ENCODE data around the gene HNRNPDL.

DNA sequence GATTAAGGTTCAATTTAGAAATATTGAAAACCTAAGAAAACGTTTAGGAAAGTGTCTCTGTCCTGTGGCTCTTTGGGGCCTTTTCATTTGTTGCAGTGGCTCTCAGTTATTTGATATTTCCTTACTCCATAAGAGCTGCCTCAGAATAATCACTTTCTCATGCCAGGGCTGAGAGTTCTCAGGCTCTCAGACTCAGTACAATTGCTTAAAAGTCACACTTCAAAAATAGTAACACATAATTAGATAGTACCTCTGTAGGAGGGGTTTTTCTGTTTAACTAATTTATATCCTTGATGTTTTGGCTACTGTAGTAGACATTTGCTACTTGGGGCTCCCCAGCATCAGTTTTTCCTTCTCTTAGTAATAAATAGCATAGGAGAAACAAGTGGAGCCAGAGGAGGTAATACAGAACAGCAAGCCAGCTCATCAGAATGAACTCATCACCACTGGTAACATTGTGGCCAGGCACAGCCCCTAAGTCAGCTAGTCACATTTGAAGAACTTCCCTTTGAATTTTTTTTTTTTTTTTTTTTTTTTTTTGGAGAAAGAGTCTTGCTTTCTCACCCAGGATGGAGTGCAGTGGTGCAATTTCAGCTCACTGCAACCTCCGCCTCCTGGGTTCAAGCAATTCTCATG, 48.5 kb downstream of the HNRNPDL start:
- no peak for TF ChIP-seq TRIM24 (CRISPR knock-in tag; IDR thresholded peaks at IDR 0.05)
- TF ChIP-seq, protein P1, sequence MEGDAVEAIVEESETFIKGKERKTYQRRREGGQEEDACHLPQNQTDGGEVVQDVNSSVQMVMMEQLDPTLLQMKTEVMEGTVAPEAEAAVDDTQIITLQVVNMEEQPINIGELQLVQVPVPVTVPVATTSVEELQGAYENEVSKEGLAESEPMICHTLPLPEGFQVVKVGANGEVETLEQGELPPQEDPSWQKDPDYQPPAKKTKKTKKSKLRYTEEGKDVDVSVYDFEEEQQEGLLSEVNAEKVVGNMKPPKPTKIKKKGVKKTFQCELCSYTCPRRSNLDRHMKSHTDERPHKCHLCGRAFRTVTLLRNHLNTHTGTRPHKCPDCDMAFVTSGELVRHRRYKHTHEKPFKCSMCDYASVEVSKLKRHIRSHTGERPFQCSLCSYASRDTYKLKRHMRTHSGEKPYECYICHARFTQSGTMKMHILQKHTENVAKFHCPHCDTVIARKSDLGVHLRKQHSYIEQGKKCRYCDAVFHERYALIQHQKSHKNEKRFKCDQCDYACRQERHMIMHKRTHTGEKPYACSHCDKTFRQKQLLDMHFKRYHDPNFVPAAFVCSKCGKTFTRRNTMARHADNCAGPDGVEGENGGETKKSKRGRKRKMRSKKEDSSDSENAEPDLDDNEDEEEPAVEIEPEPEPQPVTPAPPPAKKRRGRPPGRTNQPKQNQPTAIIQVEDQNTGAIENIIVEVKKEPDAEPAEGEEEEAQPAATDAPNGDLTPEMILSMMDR (CRISPR knock-in tag; IDR thresholded peaks at IDR 0.05) = no peak
- no peak for TF ChIP-seq CHCHD3 (CRISPR knock-in tag; IDR thresholded peaks at IDR 0.05)
